ENCODE data around the gene HEYL. TPM values are rescaled to one million over a fixed set of nuclear protein-coding genes. Genes with fewer than 3 reads are reported as not detected.

HEYL gene
- total RNA-seq, 1 donor from 2014 or later, result 1.1 TPM

DNA sequence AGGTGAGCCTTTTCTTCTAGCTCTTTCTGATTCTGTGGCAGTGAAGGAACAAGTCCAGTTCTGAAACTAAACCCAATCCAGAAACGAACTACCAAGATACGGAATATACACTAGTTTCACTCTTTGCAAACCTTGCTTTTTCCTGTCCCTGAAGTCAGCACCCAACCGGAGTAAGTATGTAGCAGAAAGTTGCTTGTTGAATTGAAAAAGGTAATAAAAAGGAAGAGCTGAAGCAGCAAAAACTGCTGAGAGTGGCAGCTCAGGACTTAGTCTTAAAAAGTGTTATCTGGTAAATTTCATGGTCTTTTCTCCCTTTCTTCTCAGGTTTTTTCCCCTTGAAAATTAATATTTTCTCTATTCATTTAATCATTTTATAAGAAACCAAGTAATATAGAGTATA, 41.9 kb upstream of the HEYL start:
- DNase-seq (ENCODE audit: low read depth) (no peak), FAIRE-seq (no peak)
- Histone ChIP-seq H2AFZ (ENCODE audit: low read depth, low read length) (no peak overlapping the region), H3K9ac (ENCODE audit: low read length) (no peak overlapping the region), H3K27ac (ENCODE audit: low read depth, low read length) (no peak overlapping the region), H3K36me3 (ENCODE audit: insufficient read depth, low read length) (no peaks in the 10 kb centered on the region), H3K4me1 (ENCODE audit: insufficient read depth, low read length) (no peaks in the 10 kb centered on the region), H4K20me1 (ENCODE audit: insufficient read depth, low read length) (no peaks in the 10 kb centered on the region), H3K4me3 (ENCODE audit: insufficient read depth, low read depth, low read length) (no peak overlapping the region), H3K27me3 (ENCODE audit: insufficient read depth, low read length) (peaks cover 57% of the 10 kb centered on the region), H3K9me3 (ENCODE audit: insufficient read depth, low read depth, low read length) (no peaks in the 10 kb centered on the region), H3K4me2 (ENCODE audit: low read length) (no peak overlapping the region), H3K79me2 (ENCODE audit: insufficient read depth, low read length) (no peaks in the 10 kb centered on the region)
- no peak overlapping the region for H3K27ac Mint-ChIP-seq (ENCODE audit: unreplicated experiment)
- H3K9me3 Mint-ChIP-seq (ENCODE audit: unreplicated experiment), result peaks cover 14% of the 10 kb centered on the region
- H3K27me3 Mint-ChIP-seq (ENCODE audit: low read depth, unreplicated experiment), result peaks cover 85% of the 10 kb centered on the region
- no peak overlapping the region for H3K4me3 Mint-ChIP-seq (ENCODE audit: unreplicated experiment)
- TF ChIP-seq EZH2 (IDR thresholded peaks at IDR 0.05; ENCODE audit: insufficient read depth, low read length) (no peak), CTCF (IDR thresholded peaks at IDR 0.05; ENCODE audit: insufficient read depth, low read depth, low read length) (no peak)
- H3K4me1 Mint-ChIP-seq (ENCODE audit: low read depth, unreplicated experiment), result peaks cover 4% of the 10 kb centered on the region
- peaks cover 6% of the 10 kb centered on the region for H3K36me3 Mint-ChIP-seq (ENCODE audit: low read depth, unreplicated experiment)

DNA sequence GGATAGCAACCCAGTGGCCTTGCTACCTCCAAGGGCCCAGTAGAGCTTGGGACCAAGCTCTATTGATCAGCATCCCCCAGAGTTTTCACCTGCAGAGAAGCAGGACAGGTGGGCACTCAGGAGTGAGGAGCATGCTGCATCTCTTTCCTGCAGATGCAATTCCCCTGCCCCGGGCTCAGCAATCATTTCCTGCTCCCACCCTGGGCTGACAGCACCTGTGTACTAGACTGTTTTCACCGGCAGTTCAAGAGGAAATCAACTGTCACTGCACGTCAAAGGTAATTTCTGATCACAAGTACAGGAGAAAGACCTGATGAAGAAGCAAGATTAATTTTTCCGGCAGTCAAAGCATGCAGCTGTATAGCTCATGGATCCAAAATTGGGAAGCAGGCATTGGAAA, 41.3 kb upstream of the HEYL start:
- no peaks in the 10 kb centered on the region for H3K36me3 ChIP-seq (ENCODE audit: insufficient read depth, low read length)
- H3K36me3 Mint-ChIP-seq (ENCODE audit: low read depth, unreplicated experiment), result peaks cover 6% of the 10 kb centered on the region
- H3K27me3 ChIP-seq (ENCODE audit: insufficient read depth, low read length), result peaks cover 56% of the 10 kb centered on the region
- peaks cover 4% of the 10 kb centered on the region for H3K4me1 Mint-ChIP-seq (ENCODE audit: low read depth, unreplicated experiment)
- no peak overlapping the region for H3K9ac ChIP-seq (ENCODE audit: low read length)
- no peaks in the 10 kb centered on the region for H3K9me3 ChIP-seq (ENCODE audit: insufficient read depth, low read depth, low read length)
- H3K4me2 ChIP-seq (ENCODE audit: low read length), result no peak overlapping the region
- H3K4me3 Mint-ChIP-seq (ENCODE audit: unreplicated experiment), result no peak overlapping the region
- DNase-seq (ENCODE audit: low read depth) (no peak), FAIRE-seq (no peak)
- no peak for TF ChIP-seq EZH2 (IDR thresholded peaks at IDR 0.05; ENCODE audit: insufficient read depth, low read length)
- TF ChIP-seq CTCF (IDR thresholded peaks at IDR 0.05; ENCODE audit: insufficient read depth, low read depth, low read length), result no peak
- H3K4me3 ChIP-seq (ENCODE audit: insufficient read depth, low read depth, low read length), result no peak overlapping the region
- H4K20me1 ChIP-seq (ENCODE audit: insufficient read depth, low read length), result no peaks in the 10 kb centered on the region
- H3K27ac Mint-ChIP-seq (ENCODE audit: unreplicated experiment), result no peak overlapping the region
- peaks cover 84% of the 10 kb centered on the region for H3K27me3 Mint-ChIP-seq (ENCODE audit: low read depth, unreplicated experiment)
- H2AFZ ChIP-seq (ENCODE audit: low read depth, low read length), result no peak overlapping the region
- no peaks in the 10 kb centered on the region for H3K4me1 ChIP-seq (ENCODE audit: insufficient read depth, low read length)
- no peaks in the 10 kb centered on the region for H3K79me2 ChIP-seq (ENCODE audit: insufficient read depth, low read length)
- H3K9me3 Mint-ChIP-seq (ENCODE audit: unreplicated experiment), result peaks cover 13% of the 10 kb centered on the region
- no peak overlapping the region for H3K27ac ChIP-seq (ENCODE audit: low read depth, low read length)

DNA sequence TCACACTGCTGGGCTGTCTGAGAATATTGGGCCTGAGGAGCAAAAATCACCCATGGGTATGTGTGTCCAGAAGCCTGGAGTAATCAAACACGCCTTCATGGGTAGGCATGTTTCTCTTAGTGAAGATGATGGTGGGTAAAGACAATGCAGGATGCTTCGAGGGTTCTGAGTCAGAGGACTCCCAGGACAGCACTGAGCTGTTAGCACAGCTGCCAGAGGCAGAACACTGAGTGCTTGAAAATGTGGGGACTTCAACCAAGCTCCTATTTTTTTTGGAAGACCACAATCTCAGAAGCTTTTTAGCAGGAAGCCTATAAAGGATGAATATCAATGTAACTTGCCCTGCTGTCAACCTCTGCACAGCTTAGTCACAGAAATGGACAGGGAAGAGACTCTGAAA, 40.4 kb upstream of the HEYL start:
- H3K27me3 ChIP-seq (ENCODE audit: insufficient read depth, low read length), result peaks cover 51% of the 10 kb centered on the region
- H3K36me3 Mint-ChIP-seq (ENCODE audit: low read depth, unreplicated experiment), result peaks cover 4% of the 10 kb centered on the region
- peaks cover 84% of the 10 kb centered on the region for H3K27me3 Mint-ChIP-seq (ENCODE audit: low read depth, unreplicated experiment)

More for the DNA sequence above, 40.4 kb upstream of the HEYL start:
- Mint-ChIP-seq H3K4me3 (ENCODE audit: unreplicated experiment) (no peak overlapping the region), H3K4me1 (ENCODE audit: low read depth, unreplicated experiment) (peaks cover 4% of the 10 kb centered on the region), H3K9me3 (ENCODE audit: unreplicated experiment) (peaks cover 10% of the 10 kb centered on the region), H3K27ac (ENCODE audit: unreplicated experiment) (no peak overlapping the region)
- Histone ChIP-seq H3K4me1 (ENCODE audit: insufficient read depth, low read length) (no peaks in the 10 kb centered on the region), H3K27ac (ENCODE audit: low read depth, low read length) (no peak overlapping the region), H3K4me2 (ENCODE audit: low read length) (no peak overlapping the region), H3K79me2 (ENCODE audit: insufficient read depth, low read length) (no peaks in the 10 kb centered on the region), H3K9me3 (ENCODE audit: insufficient read depth, low read depth, low read length) (no peaks in the 10 kb centered on the region), H3K4me3 (ENCODE audit: insufficient read depth, low read depth, low read length) (no peak overlapping the region), H2AFZ (ENCODE audit: low read depth, low read length) (no peak overlapping the region), H3K9ac (ENCODE audit: low read length) (no peak overlapping the region), H3K36me3 (ENCODE audit: insufficient read depth, low read length) (no peaks in the 10 kb centered on the region), H4K20me1 (ENCODE audit: insufficient read depth, low read length) (no peaks in the 10 kb centered on the region)
- DNase-seq (ENCODE audit: low read depth) (no peak), FAIRE-seq (no peak)
- TF ChIP-seq EZH2 (IDR thresholded peaks at IDR 0.05; ENCODE audit: insufficient read depth, low read length), result no peak
- no peak for TF ChIP-seq CTCF (IDR thresholded peaks at IDR 0.05; ENCODE audit: insufficient read depth, low read depth, low read length)
